GM18526 (cell line): ENCODE results near the gene EXOC3.

Experiments
- POLR2A ChIP-seq: IDR thresholded peaks from 3 replicates; pipeline ENCODE4 v1.6.1; 2011; ENCODE audit not compliant: insufficient read length; ENCODE audit errors: extremely low read depth

The EXOC3 gene

GRCh38 chr5:456351-457194 lies 13.6 kb downstream of the EXOC3 start:
- no peak for TF ChIP-seq POLR2A

- TF ChIP-seq POLR2A = no peak
These were observed 14.4 kb downstream of the EXOC3 start for GRCh38 chr5:457195-457961.

- TF ChIP-seq POLR2A = no peak
These were observed 15.8 kb downstream of the EXOC3 start for GRCh38 chr5:458547-459353.

- TF ChIP-seq POLR2A = no peak
These were observed 16.7 kb downstream of the EXOC3 start for GRCh38 chr5:459562-460272.

- no peak for TF ChIP-seq POLR2A
These were observed 17.3 kb downstream of the EXOC3 start for GRCh38 chr5:460273-460625.

GRCh38 chr5:462051-462481 lies 19.1 kb downstream of the EXOC3 start:
- no peak for TF ChIP-seq POLR2A

GRCh38 chr5:463301-463700 lies 20.3 kb downstream of the EXOC3 start:
- no peak for TF ChIP-seq POLR2A

GRCh38 chr5:463952-464351 lies 21.0 kb downstream of the EXOC3 start:
- no peak for TF ChIP-seq POLR2A

- TF ChIP-seq POLR2A = no peak
These were observed 21.5 kb downstream of the EXOC3 start for GRCh38 chr5:464446-464842.

- TF ChIP-seq POLR2A = no peak
These were observed 22.0 kb downstream of the EXOC3 start for GRCh38 chr5:464843-465590.

- TF ChIP-seq POLR2A = no peak
These were observed 22.8 kb downstream of the EXOC3 start for GRCh38 chr5:465591-466403.

GRCh38 chr5:466661-467310 lies 23.8 kb downstream of the EXOC3 start:
- TF ChIP-seq POLR2A = no peak

- TF ChIP-seq POLR2A = no peak
These were observed 25.4 kb downstream of the EXOC3 start for GRCh38 chr5:468401-468800.
